ENCODE measurements around the gene LIPM. TPM values are rescaled to one million over a fixed set of nuclear protein-coding genes. Genes with fewer than 3 reads are reported as not detected.

LIPM gene
- polyA plus RNA-seq, 1 donor (not counting 4 experiments of a cell fraction or from before 2014, with no cell fraction given), result 0.67 TPM

DNA sequence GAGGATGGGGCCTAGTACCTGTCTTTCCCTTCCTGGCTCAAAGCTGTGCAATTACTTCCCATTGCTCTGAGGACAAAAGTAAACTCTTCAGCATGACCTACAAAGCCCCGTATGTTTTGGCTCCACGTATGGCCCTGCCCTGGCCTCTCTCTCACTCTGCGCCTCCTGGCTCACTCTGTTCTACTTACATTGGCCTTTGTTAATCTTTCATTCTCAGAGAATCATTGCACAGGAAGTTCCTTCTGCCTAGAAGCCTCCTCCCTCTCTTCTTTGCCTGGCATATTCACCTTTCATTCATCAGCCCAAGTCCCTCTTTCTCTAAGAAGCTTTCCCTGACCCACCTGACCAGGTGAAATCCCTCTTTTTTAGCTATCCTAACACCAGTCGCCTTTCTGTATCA, 23.9 kb downstream of the LIPM start:
- Histone ChIP-seq H3K36me3 (ENCODE audit: control insufficient read depth in 2 of 2, extremely low read depth in 1 of 2, insufficient read depth in 2 of 2, low read length in 2 of 2) (no peaks in the 10 kb centered on the region), H3K4me2 (ENCODE audit: control insufficient read depth, extremely low read depth, insufficient read depth, low read depth, low read length) (no peak overlapping the region), H3K4me1 (ENCODE audit: control insufficient read depth, extremely low read depth, insufficient read depth, low read length) (peaks cover 11% of the 10 kb centered on the region), H3K9me1 (ENCODE audit: control insufficient read depth, extremely low read depth, insufficient read depth, low read length) (no peaks in the 10 kb centered on the region), H3K4me3 (ENCODE audit: control insufficient read depth in 2 of 3, extremely low read depth in 1 of 3, insufficient read depth in 2 of 3, low read depth in 1 of 3, low read length in 3 of 3) (no peak overlapping the region), H4K20me1 (ENCODE audit: control insufficient read depth, extremely low read depth, insufficient read depth, low read length) (no peaks in the 10 kb centered on the region), H3K9ac (ENCODE audit: control insufficient read depth, extremely low read depth, insufficient read depth, low read length) (no peak overlapping the region), H3K79me2 (ENCODE audit: control insufficient read depth, insufficient read depth, low read length) (no peaks in the 10 kb centered on the region), H2AFZ (ENCODE audit: control insufficient read depth, low read length) (no peak overlapping the region), H3K27ac (ENCODE audit: control insufficient read depth, insufficient read depth, low read length) (no peak overlapping the region), H3K27me3 (ENCODE audit: control insufficient read depth, extremely low read depth, insufficient read depth, low read length) (no peaks in the 10 kb centered on the region), H3K9me3 (ENCODE audit: control insufficient read depth, low read depth, low read length) (no peaks in the 10 kb centered on the region)
- FAIRE-seq, result no peak
- no peak for DNase-seq (ENCODE audit: low read depth, low spot score)
- dilution Hi-C loops (cut with MboI; ENCODE audit: extremely low pct_ligation_motif_present, low sequenced_read_pairs), result no loop called here
- TF ChIP-seq EZH2 (IDR thresholded peaks at IDR 0.05; ENCODE audit: low read length), result no peak
- TF ChIP-seq, protein P1, sequence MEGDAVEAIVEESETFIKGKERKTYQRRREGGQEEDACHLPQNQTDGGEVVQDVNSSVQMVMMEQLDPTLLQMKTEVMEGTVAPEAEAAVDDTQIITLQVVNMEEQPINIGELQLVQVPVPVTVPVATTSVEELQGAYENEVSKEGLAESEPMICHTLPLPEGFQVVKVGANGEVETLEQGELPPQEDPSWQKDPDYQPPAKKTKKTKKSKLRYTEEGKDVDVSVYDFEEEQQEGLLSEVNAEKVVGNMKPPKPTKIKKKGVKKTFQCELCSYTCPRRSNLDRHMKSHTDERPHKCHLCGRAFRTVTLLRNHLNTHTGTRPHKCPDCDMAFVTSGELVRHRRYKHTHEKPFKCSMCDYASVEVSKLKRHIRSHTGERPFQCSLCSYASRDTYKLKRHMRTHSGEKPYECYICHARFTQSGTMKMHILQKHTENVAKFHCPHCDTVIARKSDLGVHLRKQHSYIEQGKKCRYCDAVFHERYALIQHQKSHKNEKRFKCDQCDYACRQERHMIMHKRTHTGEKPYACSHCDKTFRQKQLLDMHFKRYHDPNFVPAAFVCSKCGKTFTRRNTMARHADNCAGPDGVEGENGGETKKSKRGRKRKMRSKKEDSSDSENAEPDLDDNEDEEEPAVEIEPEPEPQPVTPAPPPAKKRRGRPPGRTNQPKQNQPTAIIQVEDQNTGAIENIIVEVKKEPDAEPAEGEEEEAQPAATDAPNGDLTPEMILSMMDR (optimal IDR thresholded peaks at IDR 0.05 in 1 of 3, IDR thresholded peaks at IDR 0.05 in 1 of 3, conservative IDR thresholded peaks at IDR 0.05 in 1 of 3; ENCODE audit: extremely low read depth in 1 of 3, insufficient read depth in 2 of 3, low read length in 3 of 3), result no peak

DNA sequence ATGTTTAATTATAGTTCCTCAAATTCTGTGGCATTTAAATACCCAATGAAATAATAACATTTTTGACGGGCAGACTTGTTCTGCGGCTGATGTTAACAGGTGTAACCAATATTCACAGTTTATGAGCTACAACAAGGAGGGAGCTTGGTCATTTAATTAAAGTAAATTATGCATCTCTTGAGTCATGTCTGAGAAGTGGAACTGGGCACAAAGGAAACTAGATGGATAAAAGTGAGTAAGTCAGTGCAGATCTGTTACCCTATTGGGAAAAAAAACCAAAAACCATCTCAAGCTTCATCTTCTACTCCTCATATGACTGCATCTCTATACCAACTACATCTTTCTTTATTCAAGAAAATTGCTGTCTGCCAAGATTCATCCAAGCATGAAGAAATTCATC, 25.1 kb downstream of the LIPM start:
- Histone ChIP-seq H3K9ac (ENCODE audit: control insufficient read depth, extremely low read depth, insufficient read depth, low read length) (no peak overlapping the region), H3K27me3 (ENCODE audit: control insufficient read depth, extremely low read depth, insufficient read depth, low read length) (no peaks in the 10 kb centered on the region), H3K79me2 (ENCODE audit: control insufficient read depth, insufficient read depth, low read length) (no peaks in the 10 kb centered on the region), H3K4me3 (ENCODE audit: control insufficient read depth in 2 of 3, extremely low read depth in 1 of 3, insufficient read depth in 2 of 3, low read depth in 1 of 3, low read length in 3 of 3) (no peak overlapping the region), H3K9me1 (ENCODE audit: control insufficient read depth, extremely low read depth, insufficient read depth, low read length) (no peaks in the 10 kb centered on the region), H2AFZ (ENCODE audit: control insufficient read depth, low read length) (no peak overlapping the region), H3K4me2 (ENCODE audit: control insufficient read depth, extremely low read depth, insufficient read depth, low read depth, low read length) (no peak overlapping the region), H3K9me3 (ENCODE audit: control insufficient read depth, low read depth, low read length) (no peaks in the 10 kb centered on the region), H3K36me3 (ENCODE audit: control insufficient read depth in 2 of 2, extremely low read depth in 1 of 2, insufficient read depth in 2 of 2, low read length in 2 of 2) (no peaks in the 10 kb centered on the region), H3K27ac (ENCODE audit: control insufficient read depth, insufficient read depth, low read length) (no peak overlapping the region), H3K4me1 (ENCODE audit: control insufficient read depth, extremely low read depth, insufficient read depth, low read length) (peaks cover 13% of the 10 kb centered on the region), H4K20me1 (ENCODE audit: control insufficient read depth, extremely low read depth, insufficient read depth, low read length) (no peaks in the 10 kb centered on the region)
- FAIRE-seq (no peak), DNase-seq (ENCODE audit: low read depth, low spot score) (no peak)
- TF ChIP-seq, protein P1 (optimal IDR thresholded peaks at IDR 0.05 in 1 of 3, IDR thresholded peaks at IDR 0.05 in 1 of 3, conservative IDR thresholded peaks at IDR 0.05 in 1 of 3; ENCODE audit: extremely low read depth in 1 of 3, insufficient read depth in 2 of 3, low read length in 3 of 3), result no peak
- dilution Hi-C loops (cut with MboI; ENCODE audit: extremely low pct_ligation_motif_present, low sequenced_read_pairs), result no loop called here

Data from keratinocyte (primary cell).